NCI-H748 (cell line): ENCODE measurements around the gene MBNL1.

ENCODE experiments used
- DNase-seq: peaks from one replicate; lab custom pipeline; 2025; ENCODE audit not compliant: unreplicated experiment; lab: John Stamatoyannopoulos, UW

Gene MBNL1

GRCh38 chr3:152252755-152253154 is 16.0 kb upstream of the MBNL1 start:
- DNase-seq, result no peak

DNA sequence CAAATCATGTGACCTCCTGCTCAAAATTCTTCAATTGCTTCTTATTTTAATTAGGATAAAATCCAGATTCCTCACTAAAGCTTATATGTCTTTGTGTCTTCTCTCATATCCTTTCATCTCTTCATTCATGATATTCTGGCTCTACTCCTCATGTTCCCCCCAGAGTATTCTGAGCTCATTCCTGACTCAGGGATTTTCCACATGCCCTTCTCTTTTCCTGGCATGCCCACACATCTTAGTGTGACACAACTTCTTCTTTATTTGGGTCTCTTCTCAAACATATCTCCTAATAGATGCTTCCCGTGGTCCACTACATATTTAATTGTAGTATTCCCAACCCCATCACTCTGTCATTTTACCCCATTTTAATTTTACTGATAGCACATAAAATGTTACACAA is 15.2 kb upstream of the MBNL1 start:
- no peak for DNase-seq

DNA sequence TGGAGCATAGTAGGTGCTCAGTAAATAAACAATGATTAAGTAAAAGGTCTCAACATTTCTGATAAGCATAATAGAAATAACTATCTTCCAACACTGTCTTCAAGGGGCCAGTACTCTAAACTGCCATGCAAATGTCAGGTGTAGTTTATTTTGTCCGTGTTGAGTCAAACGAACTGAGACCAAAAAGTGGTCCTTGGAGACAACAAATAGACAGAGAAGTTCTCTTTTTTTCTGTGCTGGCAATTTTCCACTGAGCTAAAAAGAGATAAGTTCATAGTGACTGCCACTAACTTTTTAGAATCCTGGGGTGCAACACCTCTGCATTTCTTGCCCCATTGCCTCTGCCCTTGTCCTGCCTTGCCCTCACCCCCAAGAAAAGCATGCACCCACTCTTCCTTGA is 14.7 kb upstream of the MBNL1 start:
- DNase-seq, result no peak

GRCh38 chr3:152255290-152255689 is 13.4 kb upstream of the MBNL1 start:
- no peak for DNase-seq

DNA sequence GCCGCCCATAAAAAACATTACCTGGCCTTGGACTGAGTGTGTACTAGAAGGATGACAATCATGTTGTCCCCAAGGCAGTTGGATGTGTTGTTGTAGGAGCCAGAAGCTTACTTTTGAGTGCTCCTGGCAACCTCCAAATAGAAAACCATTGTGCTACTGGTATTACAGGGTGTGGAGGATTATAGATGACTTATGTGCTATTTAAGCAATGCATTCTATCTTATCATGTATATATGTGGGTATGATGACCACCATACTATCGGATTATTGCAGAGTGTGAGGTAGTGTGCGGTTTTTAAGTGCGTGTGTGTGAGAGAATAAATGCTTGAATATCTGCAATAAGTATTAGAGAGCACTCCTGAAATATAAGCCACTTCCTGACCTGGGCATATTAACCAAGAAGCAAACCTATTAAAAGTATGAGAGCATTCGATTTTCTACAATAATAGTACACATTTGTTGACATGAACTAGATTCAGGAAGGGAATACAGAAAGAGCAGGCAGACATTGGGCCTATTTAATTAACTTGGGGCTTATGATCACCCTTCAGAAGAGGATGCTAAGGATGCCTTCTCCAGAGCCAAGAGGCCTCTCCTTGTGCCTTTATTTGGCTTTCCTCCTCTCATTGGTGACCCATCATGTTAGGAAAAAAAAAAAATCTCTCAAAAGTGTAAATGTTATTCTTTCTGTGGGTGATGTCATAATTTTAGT is 11.7 kb upstream of the MBNL1 start:
- DNase-seq, result no peak

DNA sequence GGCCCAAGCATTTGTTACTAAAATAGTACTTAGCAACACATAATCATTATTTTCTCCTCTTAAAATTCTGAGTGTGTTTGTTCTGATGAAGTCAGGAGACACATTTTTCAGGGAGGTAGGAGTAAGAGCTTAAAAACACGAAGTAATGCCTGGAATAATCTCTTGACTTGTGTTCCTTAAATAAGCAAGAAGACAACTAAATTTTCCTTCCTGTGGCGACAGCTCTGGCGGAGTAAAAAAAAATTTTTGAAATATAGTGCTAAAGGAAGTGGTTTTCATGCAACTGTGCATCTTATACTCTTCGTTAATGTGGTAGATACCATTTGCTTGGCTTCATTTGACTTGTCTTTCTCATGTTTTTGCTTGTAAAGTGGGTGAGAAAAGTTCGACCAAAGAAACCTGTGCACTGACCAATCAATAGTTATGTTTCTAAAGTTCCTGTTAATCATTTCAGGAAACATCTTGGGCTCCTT is 11.1 kb upstream of the MBNL1 start:
- DNase-seq, result no peak

DNA sequence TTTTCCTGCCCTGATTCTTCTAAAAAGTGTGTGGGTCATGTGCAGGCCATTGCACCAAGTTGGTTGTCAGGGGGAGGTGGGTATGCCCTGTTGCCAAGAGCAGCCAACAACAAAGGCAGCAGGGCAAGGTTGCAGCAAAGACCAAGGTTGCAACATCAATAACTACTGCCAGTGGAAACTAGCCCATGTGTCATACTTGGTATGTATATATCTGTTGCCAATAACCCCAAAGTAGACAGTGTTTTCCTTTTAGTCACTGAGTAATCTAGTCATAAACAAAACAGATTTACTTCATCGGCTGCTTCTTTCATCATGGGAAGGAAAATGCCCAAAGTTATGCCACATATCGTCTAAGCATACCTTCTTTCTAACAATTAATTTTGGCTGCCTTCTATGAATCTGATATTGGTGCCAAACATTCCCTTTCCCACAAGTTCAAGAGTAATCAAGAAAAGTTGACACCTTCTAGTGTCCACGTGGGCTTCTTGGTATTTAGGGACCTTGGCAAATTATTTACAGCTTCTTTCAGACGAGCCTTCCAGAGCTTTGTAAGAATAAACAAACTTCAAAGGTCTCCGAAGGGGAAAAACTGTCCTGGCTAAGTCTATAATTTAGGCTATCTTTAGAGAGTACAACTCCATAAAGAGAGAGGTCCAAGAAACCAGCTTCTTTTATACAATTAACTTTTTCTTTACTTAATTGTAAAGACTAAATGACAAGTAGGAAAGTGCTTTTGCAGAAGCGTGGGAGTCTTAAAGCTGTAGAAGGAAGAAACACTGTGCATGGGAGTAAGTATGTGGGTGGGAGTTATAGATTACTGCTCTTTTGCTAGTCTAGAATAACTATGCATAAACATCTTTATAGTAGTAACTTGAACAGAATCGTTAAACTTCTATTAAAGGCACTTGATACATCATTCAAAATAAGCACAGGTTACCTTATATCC is 10.0 kb upstream of the MBNL1 start:
- DNase-seq, result no peak

GRCh38 chr3:152259468-152259867 is 9.3 kb upstream of the MBNL1 start:
- no peak for DNase-seq

DNA sequence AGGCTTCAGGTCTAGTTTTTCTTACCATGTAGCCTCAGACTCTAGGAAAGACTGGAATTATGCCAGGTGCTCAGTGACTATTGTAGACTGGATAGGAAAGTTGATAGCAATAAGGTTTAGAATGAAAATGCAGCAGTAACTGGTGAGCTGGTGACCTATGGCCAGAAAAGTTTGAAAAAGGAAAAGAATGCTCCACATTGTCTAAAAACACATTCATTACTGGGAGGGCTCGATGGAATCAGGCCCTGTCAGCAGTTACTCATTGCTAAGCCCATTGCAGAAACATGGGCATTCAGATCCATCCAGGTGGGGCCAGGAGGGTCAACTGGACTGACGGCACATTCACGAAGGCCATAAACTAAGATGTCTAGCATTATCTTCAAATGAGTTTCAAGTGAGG is 8.7 kb upstream of the MBNL1 start:
- no peak for DNase-seq

DNA sequence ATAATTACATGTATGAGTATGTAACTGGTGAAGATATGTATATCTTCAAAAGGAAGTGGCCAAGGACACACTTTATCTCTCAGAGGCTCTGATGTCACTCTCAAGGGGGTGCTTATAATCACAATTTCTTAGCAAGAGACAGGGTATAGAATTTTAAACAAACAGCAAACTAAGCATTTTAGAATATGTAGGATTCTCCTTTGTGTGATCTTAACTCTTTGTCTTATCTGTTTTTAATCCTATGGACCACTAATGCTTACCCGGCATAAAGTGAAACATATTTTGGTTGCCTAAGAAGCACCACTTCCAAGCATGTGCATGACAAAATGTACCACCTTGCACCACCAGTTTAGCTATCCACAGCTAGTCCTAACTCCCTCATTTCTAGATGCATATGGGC is 8.2 kb upstream of the MBNL1 start:
- DNase-seq, result no peak

GRCh38 chr3:152261329-152261728 is 7.4 kb upstream of the MBNL1 start:
- DNase-seq, result no peak

- no peak for DNase-seq
These were observed 5.0 kb upstream of the MBNL1 start for GRCh38 chr3:152263711-152264110.

DNA sequence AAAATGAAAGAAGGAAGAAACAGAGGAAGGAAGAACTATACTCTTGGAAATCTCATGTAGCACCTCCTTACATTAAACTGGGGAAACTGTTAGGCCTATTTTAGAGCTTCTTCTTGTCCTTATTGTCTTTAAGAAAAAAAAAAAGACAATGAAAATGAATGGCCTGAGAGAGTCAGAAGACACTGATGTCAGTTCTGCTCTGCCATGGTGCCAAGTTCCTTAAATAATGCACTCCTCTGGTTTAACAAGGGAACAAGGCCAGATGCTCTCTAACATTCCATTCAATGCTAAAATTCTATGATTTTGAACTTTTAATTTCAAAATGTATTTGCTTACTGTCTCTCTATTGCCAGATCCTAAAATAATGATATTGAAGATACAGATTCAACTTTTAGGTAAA is 4.4 kb upstream of the MBNL1 start:
- DNase-seq, result no peak

GRCh38 chr3:152266221-152266995 is 2.3 kb upstream of the MBNL1 start:
- no peak for DNase-seq

GRCh38 chr3:152267831-152268554 is 736 bp upstream of the MBNL1 start:
- no peak for DNase-seq

- peak; percentile 81 for DNase-seq
These were observed 514 bp downstream of the MBNL1 start for GRCh38 chr3:152269056-152269830.

DNA sequence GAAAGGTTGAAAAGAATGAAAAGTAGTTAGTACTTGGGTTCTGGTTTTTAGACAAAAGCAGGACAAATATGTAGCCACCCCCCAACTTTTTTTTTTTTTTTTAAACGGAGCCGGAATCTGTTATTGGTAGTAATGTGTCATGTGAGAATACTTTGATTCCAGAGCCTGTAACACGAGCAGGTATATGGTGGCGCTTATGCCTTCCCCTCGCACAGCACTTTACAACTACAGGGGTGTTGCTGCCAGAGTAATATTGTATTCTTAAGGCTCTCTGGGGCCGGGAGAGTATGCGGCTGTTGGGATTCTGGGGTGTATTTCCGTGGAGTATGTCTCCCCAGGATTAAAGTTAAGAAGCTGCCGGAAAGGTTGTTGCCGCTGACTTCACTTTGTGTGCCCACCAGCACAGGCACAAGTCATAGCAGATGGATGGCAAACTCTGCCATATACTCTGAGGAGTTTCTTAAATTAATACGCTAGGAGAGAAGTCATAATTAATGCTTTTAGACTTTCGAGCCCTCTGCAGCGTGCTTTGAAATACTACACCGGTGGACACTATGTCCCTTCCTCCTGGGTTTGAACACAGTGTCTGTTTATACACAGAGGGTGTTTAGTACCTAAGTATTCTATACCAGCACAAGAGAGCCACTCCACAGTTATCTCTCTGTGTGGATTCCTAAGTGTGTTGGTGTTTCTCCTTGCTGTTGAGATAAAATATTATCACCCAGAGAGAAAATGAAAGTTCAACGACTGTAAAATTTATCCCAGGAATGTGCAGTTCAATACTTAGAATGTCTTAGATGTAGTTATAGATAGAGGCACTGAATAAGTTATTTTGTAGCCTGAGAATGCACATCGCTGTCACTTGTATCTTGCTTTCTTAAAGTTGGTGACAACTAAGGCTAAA is 1.4 kb downstream of the MBNL1 start:
- DNase-seq, result peak; percentile 46

DNA sequence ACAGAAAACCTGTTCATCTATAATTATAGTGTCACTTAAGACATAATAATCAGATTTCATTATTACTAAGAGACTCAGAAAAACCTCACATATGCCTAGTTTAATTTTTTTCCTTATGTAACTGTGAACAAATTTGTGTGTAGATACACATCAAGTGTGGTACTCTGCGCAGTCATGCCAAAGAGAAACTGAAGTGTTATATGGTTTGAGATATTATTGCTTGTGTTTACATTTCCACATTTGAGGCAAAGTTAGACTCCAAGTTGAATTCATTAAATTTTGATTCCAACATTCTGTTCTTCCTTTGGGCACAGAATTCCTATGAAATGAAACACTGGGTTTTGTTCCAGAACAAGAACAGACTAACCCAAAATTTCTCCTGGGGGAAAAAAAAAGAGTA is 2.2 kb downstream of the MBNL1 start:
- DNase-seq, result no peak
